HUDEP-2 (cell line): ENCODE results near the gene CCR8.
"Not testable (repeated sequence)": the region's sequence is repeated elsewhere in the genome, so short reads cannot be mapped to it uniquely, and the experiment has no call there.

Source experiments
- DNase-seq, 76 experiments: peaks; one replicate each; lab custom pipeline; 2025; ENCODE audit not compliant: unreplicated experiment in 76 of 76; lab: John Stamatoyannopoulos, UW

CCR8 gene

GRCh38 chr3:39346785-39347585 is 17.5 kb downstream of the CCR8 start:
- DNase-seq = peak in 23 of 76 experiments; percentile 8 to 54 (median 25)

DNA sequence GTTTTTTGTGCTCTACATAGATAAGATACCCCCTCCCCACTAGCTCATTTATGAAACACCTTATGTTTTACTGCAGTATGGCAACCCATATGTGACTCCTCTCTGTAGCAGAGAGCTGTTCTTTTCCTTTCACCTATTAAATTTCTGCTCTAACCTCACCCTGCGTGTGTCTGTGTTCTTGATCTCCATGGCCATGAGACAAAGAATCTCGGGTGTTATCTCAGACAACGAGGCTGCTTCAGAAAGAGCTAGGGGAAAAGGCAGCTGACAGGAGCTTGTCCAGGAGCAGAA is 18.0 kb downstream of the CCR8 start:
- DNase-seq = no peak

DNA sequence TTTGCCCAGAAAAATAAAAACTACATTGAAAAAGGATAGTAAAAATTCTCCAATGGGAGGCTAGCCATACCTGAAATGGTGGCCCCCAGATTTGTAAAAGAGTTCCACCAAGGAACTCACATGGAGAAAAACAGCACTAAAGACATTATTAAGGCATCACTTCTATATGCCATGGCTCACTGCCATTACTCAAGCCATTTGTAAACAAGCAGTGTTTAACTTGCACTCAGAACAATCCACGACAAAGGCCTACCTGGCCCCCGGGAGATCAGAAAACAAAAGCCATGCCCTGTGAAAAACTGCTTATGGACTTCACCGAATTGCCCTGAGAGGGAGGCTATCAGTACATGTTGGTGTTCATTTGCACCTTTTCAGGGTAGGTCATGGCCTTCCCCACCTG is 19.6 kb downstream of the CCR8 start:
- no peak for DNase-seq

DNA sequence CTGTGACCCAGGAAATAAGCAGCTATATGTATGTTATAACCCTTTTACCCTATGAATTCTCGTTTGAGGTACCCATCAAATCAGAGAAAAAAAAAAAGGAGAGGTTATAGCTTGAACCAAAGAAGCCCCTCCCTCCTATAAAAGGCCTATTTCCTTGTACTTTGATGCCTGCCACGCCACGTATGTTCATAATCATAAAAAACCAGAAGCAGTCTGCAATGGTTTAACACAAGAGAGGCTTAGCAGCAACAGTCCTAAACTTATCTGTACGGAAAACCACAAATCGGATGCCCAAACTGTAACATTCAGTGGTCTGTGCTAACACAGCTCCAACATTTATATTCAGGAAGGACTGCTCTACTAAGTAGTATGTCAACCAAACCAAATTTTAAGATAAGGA is 21.2 kb downstream of the CCR8 start:
- no peak for DNase-seq

DNA sequence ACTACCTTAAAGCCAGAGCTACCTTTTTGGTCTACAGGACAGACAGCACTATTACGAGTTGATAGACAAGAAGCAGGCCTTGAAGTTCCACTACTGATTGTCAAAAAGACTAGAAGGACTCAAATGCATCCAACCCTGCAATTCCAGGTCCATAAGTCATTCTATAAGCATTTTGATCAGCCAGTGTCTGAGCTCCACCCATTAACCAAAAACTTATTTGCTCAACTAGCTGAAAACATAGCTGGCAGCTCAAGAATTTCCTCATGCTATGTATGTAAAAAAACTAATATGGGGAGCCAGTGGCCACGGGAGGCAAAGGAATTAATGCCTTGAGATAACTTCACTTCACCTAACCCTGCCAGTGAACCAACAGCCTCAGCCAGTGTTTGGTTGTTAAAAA is 21.6 kb downstream of the CCR8 start:
- not testable (repeated sequence) for DNase-seq

GRCh38 chr3:39353168-39353927 is 23.8 kb downstream of the CCR8 start:
- peak in 3 of 76 experiments; percentile 16 to 27 (median 24) for DNase-seq

DNA sequence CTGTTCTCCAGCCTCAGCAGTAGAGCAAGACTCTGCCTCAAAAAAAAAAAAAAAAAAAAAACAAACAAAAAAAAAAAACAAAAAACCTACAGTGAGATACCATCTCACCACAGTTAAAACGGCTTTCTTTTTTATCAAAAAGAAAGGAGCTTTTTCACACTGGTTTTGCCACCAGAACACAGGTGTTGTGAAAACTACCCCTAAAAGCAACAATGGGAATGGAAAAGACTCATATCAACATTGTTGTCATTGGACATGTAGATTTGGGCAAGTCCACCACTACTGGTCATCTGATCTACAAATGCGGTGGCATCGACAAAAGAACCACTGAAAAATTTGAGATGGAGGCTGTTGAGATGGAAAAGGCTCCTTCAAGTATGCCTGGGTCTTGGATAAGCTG is 28.8 kb downstream of the CCR8 start:
- DNase-seq = no peak

- no peak for DNase-seq
These were observed 31.9 kb downstream of the CCR8 start for GRCh38 chr3:39361252-39361927.

GRCh38 chr3:39362192-39362591 is 32.7 kb downstream of the CCR8 start:
- peak in 2 of 76 experiments; percentile 22 to 24 for DNase-seq

- no peak for DNase-seq
These were observed 33.3 kb downstream of the CCR8 start for GRCh38 chr3:39362812-39363211.

DNA sequence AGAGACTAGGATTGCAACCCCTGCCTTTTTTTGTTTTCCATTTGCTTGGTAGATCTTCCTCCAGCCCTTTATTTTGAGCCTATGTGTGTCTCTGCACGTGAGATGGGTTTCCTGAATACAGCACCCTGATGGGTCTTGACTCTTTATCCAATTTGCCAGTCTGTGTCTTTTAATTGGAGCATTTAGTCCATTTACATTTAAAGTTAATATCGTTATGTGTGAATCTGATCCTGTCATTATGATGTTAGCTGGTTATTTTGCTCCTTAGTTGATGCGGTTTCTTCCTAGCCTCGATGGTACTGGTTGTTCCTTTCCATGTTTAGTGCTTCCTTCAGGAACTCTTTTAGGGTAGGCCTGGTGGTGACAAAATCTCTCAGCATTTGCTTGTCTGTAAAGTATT is 40.9 kb downstream of the CCR8 start:
- not testable (repeated sequence) for DNase-seq

DNA sequence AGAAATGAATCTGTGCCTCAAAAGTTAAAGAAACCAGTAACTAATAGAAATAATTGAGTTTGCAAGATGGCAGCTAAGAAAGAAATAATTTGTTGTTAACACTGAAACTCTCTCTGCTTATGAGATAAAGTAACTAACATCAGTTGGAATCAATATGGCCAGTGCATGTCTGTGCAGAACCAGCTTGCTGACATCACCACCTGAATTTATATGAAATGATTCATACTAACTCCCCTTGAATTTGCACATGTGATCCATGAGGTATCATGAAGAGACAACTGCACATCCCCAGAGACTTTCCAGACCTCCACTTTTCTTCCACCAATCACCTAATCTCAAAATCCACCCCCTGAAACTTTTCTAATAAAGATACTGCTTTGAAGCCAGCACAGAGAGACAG is 43.3 kb downstream of the CCR8 start:
- DNase-seq = no peak

- DNase-seq = no peak
These were observed 47.6 kb downstream of the CCR8 start for GRCh38 chr3:39376959-39377634.

- no peak for DNase-seq
These were observed 48.6 kb downstream of the CCR8 start for GRCh38 chr3:39378088-39378487.

DNA sequence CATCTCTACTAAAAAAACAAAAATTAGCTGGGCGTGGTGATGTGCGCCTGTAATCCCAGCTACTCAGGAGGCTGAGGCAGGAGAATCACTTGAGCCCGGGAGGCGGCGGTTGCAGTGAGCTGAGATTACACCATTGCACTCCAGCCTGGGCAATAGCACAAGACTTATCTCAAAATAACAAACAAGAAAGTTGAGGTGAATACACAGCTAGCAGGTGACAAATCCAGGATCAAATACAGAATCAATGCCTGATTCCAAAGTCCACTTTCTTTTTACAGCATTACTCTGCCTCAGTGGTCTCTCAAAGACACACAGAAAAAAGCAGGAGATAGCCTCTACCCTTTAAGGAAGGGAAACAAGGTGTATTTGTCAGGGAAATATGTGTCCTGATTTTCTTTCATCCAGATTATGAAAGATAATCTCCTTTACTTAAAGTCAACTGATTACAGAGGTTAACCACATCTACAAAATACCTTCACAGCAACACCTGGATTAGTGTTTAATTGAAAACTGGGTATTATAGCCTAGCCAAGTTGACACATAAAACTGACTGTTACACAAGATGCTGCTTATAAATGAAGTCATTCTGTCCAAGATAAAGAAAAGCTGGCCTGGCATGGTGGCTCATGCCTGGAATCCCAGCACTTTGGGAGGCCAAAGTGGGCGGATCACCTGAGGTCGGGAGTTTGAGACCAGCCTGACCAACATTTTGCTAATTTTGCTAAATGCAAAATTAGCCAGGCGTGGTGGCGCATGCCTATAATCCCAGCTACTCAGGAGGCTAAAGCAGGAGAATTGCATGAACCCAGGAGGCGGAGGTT is 49.7 kb downstream of the CCR8 start:
- no peak for DNase-seq

GRCh38 chr3:39379778-39380155 is 50.3 kb downstream of the CCR8 start:
- DNase-seq = no peak

DNA sequence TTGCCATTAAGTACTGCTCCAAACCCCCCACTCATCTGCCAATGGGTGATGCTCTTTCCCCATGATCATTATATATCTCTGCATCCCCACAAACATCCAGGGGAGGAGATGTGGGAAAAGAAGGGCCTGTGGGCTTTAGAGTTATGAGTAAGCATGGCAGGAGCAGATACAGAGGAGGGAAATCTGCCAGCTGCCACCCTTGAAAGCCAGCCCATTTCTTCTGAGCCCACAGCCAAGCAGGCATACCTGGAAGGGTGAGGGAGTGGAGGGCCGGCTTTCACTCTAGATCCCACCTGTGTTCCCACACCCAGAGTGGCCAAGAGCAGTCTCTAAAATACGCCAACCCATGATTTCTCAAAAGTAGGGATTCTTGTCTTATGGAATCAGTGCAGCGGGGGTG is 51.9 kb downstream of the CCR8 start:
- DNase-seq = no peak
